HCT116 (cell line): ENCODE data around the gene TRPC6. TPM values are rescaled to one million over a fixed set of nuclear protein-coding genes. Genes with fewer than 3 reads are reported as not detected.

Experiments
- ATAC-seq: fragments of 200-7000 bp; cut with Tn5 transposase; 2 replicates; pipeline ENCODE4 v1.9.1; 2020; ENCODE audit warnings: mild to moderate bottlenecking, moderate library complexity
- BruUV-seq: library from RNA; stranded (reverse); fragments of 400-500 nt; replicated peaks from 2 replicates; lab custom pipeline; 2021; lab: Mats Ljungman, UMichigan
- CTCF ChIA-PET: fragments of 300-600 bp; sonication (Branson Sonifier 250); formaldehyde crosslinking; loops from one replicate; lab custom pipeline; 2021; ENCODE audit warnings: antibody characterized with exemption; lab: Charles Lee
- POLR2A ChIA-PET: fragments of 300-600, 350-600 bp; sonication (Branson Sonifier 250); formaldehyde crosslinking; loops from one replicate; lab custom pipeline; 2021; ENCODE audit warnings: antibody characterized with exemption; lab: Charles Lee
- RAD21 ChIA-PET, 2 experiments: fragments of 300-600 bp; sonication (Branson Sonifier 250); formaldehyde crosslinking; loops; one replicate each; lab custom pipeline; 2023; ENCODE audit warnings: low total read pairs in 2 of 2; ENCODE audit not compliant: uncharacterized antibody in 2 of 2, unreplicated experiment in 2 of 2, low non-redundant PET in 1 of 2; lab: Charles Lee
- DNase-seq: peaks from one replicate; pipeline ENCODE4 v3.0.0-alpha.2; 2010; ENCODE audit warnings: low read depth, low spot score
- H2AFZ ChIP-seq: fragments of 200-600 bp; shearing (Covaris generic), sonication (generic); 2 replicates; pipeline ENCODE4 v1.6.1; 2017; ENCODE audit warnings: low read depth, mixed run types, mixed read lengths, antibody characterized with exemption, low read length; ENCODE audit not compliant: poor library complexity, severe bottlenecking
- H3K27ac ChIP-seq: 2 replicates; pipeline ENCODE4 v1.5.1; 2012; ENCODE audit warnings: low read depth, low read length
- H3K27me3 ChIP-seq: fragments of 200-600 bp; sonication (generic); 2 replicates; pipeline ENCODE4 v1.6.1; 2016; ENCODE audit warnings: mixed run types, low read length, mixed read lengths; ENCODE audit not compliant: insufficient read depth
- H3K36me3 ChIP-seq, 2 experiments: fragments of 200-500 bp in 1 of 2; fragments of 200-600 bp in 1 of 2; sonication (Bioruptor generic) in 1 of 2; sonication (generic) in 1 of 2; 2 replicates each; pipeline versions ENCODE4 v1.5.1 to v1.6.1; 2014 to 2016; ENCODE audit warnings: low read length in 2 of 2, inconsistent platforms in 1 of 2, mixed read lengths in 1 of 2, mixed run types in 1 of 2; ENCODE audit not compliant: insufficient read depth in 2 of 2, control insufficient read depth in 1 of 2
- H3K4me1 ChIP-seq, 2 experiments: fragments of 200-600 bp in 1 of 2; sonication (generic) in 1 of 2; 2 replicates each; pipeline versions ENCODE4 v1.5.1 to v1.6.1; 2012 to 2017; ENCODE audit warnings: low read length in 2 of 2, inconsistent platforms in 1 of 2, mild to moderate bottlenecking in 1 of 2, mixed read lengths in 1 of 2, mixed run types in 1 of 2, moderate library complexity in 1 of 2; ENCODE audit not compliant: insufficient read depth in 2 of 2, control insufficient read depth in 1 of 2
- H3K4me2 ChIP-seq: fragments of 200-600 bp; sonication (generic); 2 replicates; pipeline ENCODE4 v1.6.1; 2017; ENCODE audit warnings: mixed run types, low read length, mixed read lengths
- H3K4me3 ChIP-seq, 2 experiments: fragments of 200-600 bp in 1 of 2; sonication (generic) in 1 of 2; replicated peaks in 1 of 2; 2 replicates each; pipeline ENCODE4 v1.5.1; 2011 to 2016; ENCODE audit warnings: low read length in 2 of 2, control low read depth in 1 of 2, low read depth in 1 of 2, mild to moderate bottlenecking in 1 of 2, mixed read lengths in 1 of 2, mixed run types in 1 of 2
- H3K79me2 ChIP-seq: fragments of 200-600 bp; sonication (generic); 2 replicates; pipeline ENCODE4 v1.6.1; 2017; ENCODE audit warnings: mild to moderate bottlenecking, mixed run types, low read length, moderate library complexity, mixed read lengths; ENCODE audit not compliant: insufficient read depth
- H3K9ac ChIP-seq: fragments of 200-600 bp; sonication (generic); 2 replicates; pipeline ENCODE4 v1.6.1; 2016; ENCODE audit warnings: low read length, mixed read lengths
- H3K9me2 ChIP-seq: fragments of 200-600 bp; sonication (generic), shearing (Covaris generic); 2 replicates; pipeline ENCODE4 v1.6.1; 2017; ENCODE audit warnings: mixed run types, mild to moderate bottlenecking, moderate library complexity; ENCODE audit not compliant: insufficient read depth
- H3K9me3 ChIP-seq, 2 experiments: fragments of 200-500 bp in 1 of 2; fragments of 200-600 bp in 1 of 2; sonication (Bioruptor generic) in 1 of 2; sonication (generic) in 1 of 2; 2 replicates each; pipeline ENCODE4 v1.6.1; 2014 to 2017; ENCODE audit warnings: low read length in 2 of 2, mixed read lengths in 2 of 2, inconsistent platforms in 1 of 2, low read depth in 1 of 2, mild to moderate bottlenecking in 1 of 2, mixed run types in 1 of 2, moderate library complexity in 1 of 2; ENCODE audit not compliant: control insufficient read depth in 1 of 2, insufficient read depth in 1 of 2
- H4K20me1 ChIP-seq: fragments of 200-600 bp; sonication (generic), shearing (Covaris generic); 2 replicates; pipeline ENCODE4 v1.6.1; 2017; ENCODE audit warnings: mixed run types, mild to moderate bottlenecking, moderate library complexity; ENCODE audit not compliant: insufficient read depth
- CBX3 ChIP-seq: IDR thresholded peaks from 2 replicates; pipeline ENCODE4 v1.6.1; 2012; ENCODE audit warnings: low read depth
- EZH2phosphoT487 ChIP-seq: fragments of 200-600 bp; IDR thresholded peaks from 2 replicates; pipeline ENCODE4 v1.6.1; 2018; ENCODE audit warnings: antibody characterized with exemption, borderline replicate concordance
- JUND ChIP-seq: IDR thresholded peaks from 2 replicates; pipeline ENCODE4 v1.6.1; 2012
- POLR2AphosphoS5 ChIP-seq: IDR thresholded peaks from 2 replicates; pipeline ENCODE4 v1.6.1; 2011; ENCODE audit warnings: mild to moderate bottlenecking, low read depth, low read length, moderate library complexity
- RAD21 ChIP-seq: IDR thresholded peaks from 2 replicates; pipeline ENCODE4 v1.6.1; 2012; ENCODE audit warnings: low read depth, mild to moderate bottlenecking
- SRF ChIP-seq: IDR thresholded peaks from 2 replicates; pipeline ENCODE4 v1.6.1; 2012; ENCODE audit warnings: low read depth
- TCF7L2 ChIP-seq: IDR thresholded peaks from 2 replicates; pipeline ENCODE4 v1.7.0; 2011; ENCODE audit warnings: borderline replicate concordance, inconsistent platforms; ENCODE audit not compliant: insufficient read depth, insufficient read length; ENCODE audit errors: extremely low read depth
- ZFX ChIP-seq: fragments of 450-650 bp; IDR thresholded peaks from 2 replicates; pipeline ENCODE4 v1.6.1; 2017
- intact Hi-C: fragments of 100-400 bp; cut with micrococcal nuclease; formaldehyde crosslinking; loops from 2 replicates; pipeline ENCODE4 v1.10.0; 2022
- microRNA-seq: library from miRNA; unstranded; fragments of <30 nt; microRNA quantifications from one replicate; pipeline ENCODE4, GENCODE V29; 2016; ENCODE audit warnings: borderline number of aligned reads
- total RNA-seq: library from RNA; stranded (reverse); gene quantifications from one replicate; pipeline ENCODE4 v1.2.1, GENCODE V29; 2021; ENCODE audit not compliant: unreplicated experiment
- TF ChIP-seq, protein P1 (sequence below), 3 experiments: fragments of 200-600 bp in 1 of 3; sonication (generic) in 1 of 3; IDR thresholded peaks in 2 of 3; conservative IDR thresholded peaks in 1 of 3; 2 replicates each; pipeline ENCODE4 v1.5.1; 2012 to 2017; ENCODE audit warnings: low read depth in 2 of 3, low read length in 2 of 3, antibody characterized with exemption in 1 of 3, borderline replicate concordance in 1 of 3, control low read depth in 1 of 3, mild to moderate bottlenecking in 1 of 3, mixed read lengths in 1 of 3, mixed run types in 1 of 3, moderate library complexity in 1 of 3; ENCODE audit not compliant: insufficient read depth in 1 of 3

The TRPC6 gene
- total RNA-seq, 1 experiment from 2014 or later = not detected

- CTCF ChIA-PET = interaction anchor here (0.7 to 1.6 kb wide), 4 partner anchors 11 to 579 kb away, joined by 3 to 6 read pairs (median 4); no protein-coding TSS in a partner anchor
- DNase-seq (peak; percentile 29), ATAC-seq (peak; percentile 97)
- intact Hi-C loops = loop anchor here (2.0 kb wide), 1 partner anchor 416 kb away; no protein-coding TSS in a partner anchor
- Histone ChIP-seq H3K4me3 (no peak overlapping the region), H2AFZ (no peak overlapping the region), H3K36me3 (no peaks in the 10 kb centered on the region), H3K27ac (no peak overlapping the region), H3K9ac (no peak overlapping the region), H3K9me3 (no peaks in the 10 kb centered on the region), H3K9me2 (no peaks in the 10 kb centered on the region), H3K4me2 (no peak overlapping the region), H4K20me1 (no peaks in the 10 kb centered on the region), H3K4me1 (0 out of 4 replicates have a peak, but pooled peaks cover 0 to 4% of the 10 kb centered on the region in 2 experiments), H3K27me3 (no peaks in the 10 kb centered on the region), H3K79me2 (no peaks in the 10 kb centered on the region)
- RAD21 ChIA-PET = no interaction called here
- no TSS peak for BruUV-seq
- POLR2A ChIA-PET = no interaction called here
- TF ChIP-seq RAD21 (peak; percentile 68), EZH2phosphoT487 (no peak), ZFX (no peak)
- TF ChIP-seq, protein P1, sequence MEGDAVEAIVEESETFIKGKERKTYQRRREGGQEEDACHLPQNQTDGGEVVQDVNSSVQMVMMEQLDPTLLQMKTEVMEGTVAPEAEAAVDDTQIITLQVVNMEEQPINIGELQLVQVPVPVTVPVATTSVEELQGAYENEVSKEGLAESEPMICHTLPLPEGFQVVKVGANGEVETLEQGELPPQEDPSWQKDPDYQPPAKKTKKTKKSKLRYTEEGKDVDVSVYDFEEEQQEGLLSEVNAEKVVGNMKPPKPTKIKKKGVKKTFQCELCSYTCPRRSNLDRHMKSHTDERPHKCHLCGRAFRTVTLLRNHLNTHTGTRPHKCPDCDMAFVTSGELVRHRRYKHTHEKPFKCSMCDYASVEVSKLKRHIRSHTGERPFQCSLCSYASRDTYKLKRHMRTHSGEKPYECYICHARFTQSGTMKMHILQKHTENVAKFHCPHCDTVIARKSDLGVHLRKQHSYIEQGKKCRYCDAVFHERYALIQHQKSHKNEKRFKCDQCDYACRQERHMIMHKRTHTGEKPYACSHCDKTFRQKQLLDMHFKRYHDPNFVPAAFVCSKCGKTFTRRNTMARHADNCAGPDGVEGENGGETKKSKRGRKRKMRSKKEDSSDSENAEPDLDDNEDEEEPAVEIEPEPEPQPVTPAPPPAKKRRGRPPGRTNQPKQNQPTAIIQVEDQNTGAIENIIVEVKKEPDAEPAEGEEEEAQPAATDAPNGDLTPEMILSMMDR (IDR thresholded peaks at IDR 0.05 in 2 of 3, conservative IDR thresholded peaks at IDR 0.05 in 1 of 3; ENCODE audit: borderline replicate concordance in 1 of 3, insufficient read depth in 1 of 3, low read depth in 2 of 3, low read length in 2 of 3) = peak; percentile 34 to 63 (median 53); a peak in 5 of 6 replicates
These were observed 154.9 kb downstream of the TRPC6 start for GRCh38 chr11:101428918-101429317.

DNA sequence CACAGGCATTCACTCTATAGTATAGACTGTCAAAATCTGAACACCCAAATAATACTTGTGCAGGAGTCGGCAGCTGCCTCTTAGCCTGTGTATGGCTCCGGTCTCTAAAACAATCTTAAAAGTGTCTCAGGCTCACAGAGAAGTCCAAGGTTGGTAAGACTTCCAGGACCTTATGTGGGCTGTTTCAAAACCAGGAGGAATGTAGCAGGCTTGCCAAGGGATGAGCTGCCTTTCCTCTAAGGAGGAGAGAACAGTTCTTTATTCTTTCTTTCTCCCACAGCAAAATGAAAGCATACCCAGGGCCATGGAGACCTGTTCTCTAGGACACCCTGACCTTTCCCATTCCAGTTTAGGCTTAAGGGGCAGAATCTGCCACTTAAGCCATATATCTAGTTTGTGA, 176.5 kb downstream of the TRPC6 start:
- CTCF ChIA-PET = no interaction called here
- RAD21 ChIA-PET = no interaction called here
- peaks cover 16% of the 10 kb centered on the region for H3K27me3 ChIP-seq

More for the DNA sequence above, 176.5 kb downstream of the TRPC6 start:
- Histone ChIP-seq H3K4me3 (no peak overlapping the region), H4K20me1 (no peaks in the 10 kb centered on the region), H3K36me3 (no peaks in the 10 kb centered on the region), H3K27ac (no peak overlapping the region), H3K9ac (no peak overlapping the region), H3K9me2 (no peaks in the 10 kb centered on the region), H3K9me3 (no peaks in the 10 kb centered on the region), H3K4me2 (no peak overlapping the region), H3K79me2 (no peaks in the 10 kb centered on the region), H2AFZ (no peak overlapping the region), H3K4me1 (no peaks in the 10 kb centered on the region)
- POLR2A ChIA-PET = no interaction called here
- BruUV-seq = no TSS peak
- DNase-seq (no peak), ATAC-seq (no peak)
- no peak for TF ChIP-seq ZFX
- TF ChIP-seq JUND = no peak
- TF ChIP-seq POLR2AphosphoS5 = no peak
- TF ChIP-seq SRF = no peak
- no peak for TF ChIP-seq RAD21
- TF ChIP-seq TCF7L2 = no peak
- TF ChIP-seq CBX3 = no peak
- intact Hi-C loops = no loop called here

Small RNA genes lying within 50 kb of the gene (microRNA-seq; reads per million reads assigned to microRNA genes)
- gene MIR3920 = not detected
